Natural killer cell (primary cell): Measurements from ENCODE around the gene SSR3. TPM values are rescaled to one million over a fixed set of nuclear protein-coding genes. Genes with fewer than 3 reads are reported as not detected.
A peak's percentile ranks its signal among the peaks of the same experiment; 100 is the strongest.

Experiments
- ATAC-seq, 3 donors: fragments of 150-1000 bp in 2 of 3; fragments of 200-7000 bp in 1 of 3; cut with Tn5 transposase; 1 replicate in 1 of 3; 2 replicates in 2 of 3; pipeline ENCODE4 v1.10.0; 2021; ENCODE audit warnings: mild to moderate bottlenecking in 2 of 3, moderate library complexity in 2 of 3
- DNase-seq, 2 donors: peaks; one replicate each; pipeline versions ENCODE4 v3.0.0 to v3.0.0-alpha.2; 2013 to 2021; ENCODE audit warnings: mixed read lengths in 1 of 2
- H3K27ac ChIP-seq: one replicate; pipeline ENCODE4 v1.5.1; 2013; ENCODE audit warnings: mild to moderate bottlenecking, low read length
- H3K27me3 ChIP-seq: one replicate; pipeline ENCODE4 v1.6.1; 2013; ENCODE audit warnings: low read length; ENCODE audit not compliant: control insufficient read depth, insufficient read depth
- H3K36me3 ChIP-seq: one replicate; pipeline ENCODE4 v1.6.1; 2013; ENCODE audit warnings: low read length; ENCODE audit not compliant: control insufficient read depth, insufficient read depth
- H3K4me1 ChIP-seq: one replicate; pipeline ENCODE4 v1.6.1; 2013; ENCODE audit warnings: low read length; ENCODE audit not compliant: control insufficient read depth, insufficient read depth
- H3K4me3 ChIP-seq: one replicate; pipeline ENCODE4 v1.5.1; 2013; ENCODE audit warnings: low read length
- H3K9me3 ChIP-seq: one replicate; pipeline ENCODE4 v1.6.1; 2013; ENCODE audit warnings: low read length; ENCODE audit not compliant: control insufficient read depth, insufficient read depth
- H3K27ac Mint-ChIP-seq, 2 donors: one replicate each; pipeline ENCODE4 v1.8.0; 2022; ENCODE audit warnings: mild to moderate bottlenecking in 2 of 2, mixed read lengths in 2 of 2, moderate library complexity in 1 of 2
- H3K27me3 Mint-ChIP-seq, 2 donors: one replicate each; pipeline ENCODE4 v1.8.0; 2022; ENCODE audit warnings: low read depth in 2 of 2, mixed read lengths in 2 of 2
- H3K36me3 Mint-ChIP-seq: one replicate; pipeline ENCODE4 v1.8.0; 2022; ENCODE audit warnings: mixed read lengths
- H3K4me1 Mint-ChIP-seq, 2 donors: one replicate each; pipeline ENCODE4 v1.8.0; 2022; ENCODE audit warnings: mixed read lengths in 2 of 2
- H3K4me3 Mint-ChIP-seq: one replicate; pipeline ENCODE4 v1.8.0; 2022; ENCODE audit warnings: mild to moderate bottlenecking, moderate library complexity, mixed read lengths
- H3K9me3 Mint-ChIP-seq, 2 donors: one replicate each; pipeline ENCODE4 v1.8.0; 2022; ENCODE audit warnings: mixed read lengths in 2 of 2
- WGBS: methylation state at CpG from one replicate; pipeline ENCODE4 v1.1.7; 2013; ENCODE audit warnings: missing lambda C conversion rate; ENCODE audit not compliant: insufficient coverage; 5-methylcytosine and 5-hydroxymethylcytosine counted together
- intact Hi-C: fragments of 100-400 bp; cut with micrococcal nuclease; formaldehyde crosslinking; loops from one replicate; pipeline ENCODE4 v1.14.2; 2022
- total RNA-seq, 4 donors: library from RNA; stranded (reverse); fragments of 120-200 nt in 1 of 4; gene quantifications; one replicate each; pipeline versions ENCODE4 v1.2.3 to v1.2.4, GENCODE V29; 2013 to 2022
- TF ChIP-seq, protein P1 (sequence below): fragments of 200-600 bp; IDR thresholded peaks from one replicate; pipeline ENCODE4 v1.8.0; 2022; ENCODE audit warnings: antibody characterized with exemption

SSR3 gene
- total RNA-seq, 3 donors from 2014 or later (not counting 1 experiment from before 2014, with no cell fraction given), result 60.7 to 75.1 (median 63.0) TPM

DNA sequence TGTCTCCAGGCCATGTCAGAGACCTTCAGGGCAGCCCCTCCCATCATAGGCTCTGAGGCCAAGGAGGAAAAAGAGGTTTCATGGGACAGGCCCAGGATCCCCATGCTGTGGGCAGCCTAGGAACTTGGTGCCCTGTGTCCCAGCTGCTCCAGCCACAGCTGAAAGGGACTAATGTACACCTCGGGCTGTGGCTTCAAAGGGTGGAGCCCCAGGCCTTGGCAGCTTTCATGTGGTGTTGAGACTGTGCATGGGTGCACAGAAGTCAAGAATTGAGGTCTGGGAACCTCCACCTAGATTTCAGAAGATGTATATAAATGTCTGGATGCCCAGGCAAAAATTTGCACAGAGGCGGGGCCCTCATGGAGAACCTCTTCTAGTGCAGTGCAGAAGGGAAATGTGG is 6.6 kb upstream of the SSR3 start:
- no peaks in the 10 kb centered on the region for H3K9me3 Mint-ChIP-seq
- Histone ChIP-seq H3K9me3 (no peaks in the 10 kb centered on the region), H3K4me1 (no peaks in the 10 kb centered on the region), H3K4me3 (no peak overlapping the region), H3K36me3 (no peaks in the 10 kb centered on the region), H3K27me3 (no peaks in the 10 kb centered on the region), H3K27ac (no peak overlapping the region)
- no peak overlapping the region for H3K27ac Mint-ChIP-seq
- peaks cover 0 to 8% of the 10 kb centered on the region in 2 donors for H3K27me3 Mint-ChIP-seq
- WGBS, result 50% methylated on average over 2 of the region's 2 CpGs
- H3K36me3 Mint-ChIP-seq, result no peaks in the 10 kb centered on the region
- no peak overlapping the region for H3K4me3 Mint-ChIP-seq
- TF ChIP-seq, protein P1, sequence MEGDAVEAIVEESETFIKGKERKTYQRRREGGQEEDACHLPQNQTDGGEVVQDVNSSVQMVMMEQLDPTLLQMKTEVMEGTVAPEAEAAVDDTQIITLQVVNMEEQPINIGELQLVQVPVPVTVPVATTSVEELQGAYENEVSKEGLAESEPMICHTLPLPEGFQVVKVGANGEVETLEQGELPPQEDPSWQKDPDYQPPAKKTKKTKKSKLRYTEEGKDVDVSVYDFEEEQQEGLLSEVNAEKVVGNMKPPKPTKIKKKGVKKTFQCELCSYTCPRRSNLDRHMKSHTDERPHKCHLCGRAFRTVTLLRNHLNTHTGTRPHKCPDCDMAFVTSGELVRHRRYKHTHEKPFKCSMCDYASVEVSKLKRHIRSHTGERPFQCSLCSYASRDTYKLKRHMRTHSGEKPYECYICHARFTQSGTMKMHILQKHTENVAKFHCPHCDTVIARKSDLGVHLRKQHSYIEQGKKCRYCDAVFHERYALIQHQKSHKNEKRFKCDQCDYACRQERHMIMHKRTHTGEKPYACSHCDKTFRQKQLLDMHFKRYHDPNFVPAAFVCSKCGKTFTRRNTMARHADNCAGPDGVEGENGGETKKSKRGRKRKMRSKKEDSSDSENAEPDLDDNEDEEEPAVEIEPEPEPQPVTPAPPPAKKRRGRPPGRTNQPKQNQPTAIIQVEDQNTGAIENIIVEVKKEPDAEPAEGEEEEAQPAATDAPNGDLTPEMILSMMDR, result no peak
- DNase-seq, result no peak
- ATAC-seq, result no peak
- H3K4me1 Mint-ChIP-seq, result no peaks in the 10 kb centered on the region
- intact Hi-C loops, result no loop called here

DNA sequence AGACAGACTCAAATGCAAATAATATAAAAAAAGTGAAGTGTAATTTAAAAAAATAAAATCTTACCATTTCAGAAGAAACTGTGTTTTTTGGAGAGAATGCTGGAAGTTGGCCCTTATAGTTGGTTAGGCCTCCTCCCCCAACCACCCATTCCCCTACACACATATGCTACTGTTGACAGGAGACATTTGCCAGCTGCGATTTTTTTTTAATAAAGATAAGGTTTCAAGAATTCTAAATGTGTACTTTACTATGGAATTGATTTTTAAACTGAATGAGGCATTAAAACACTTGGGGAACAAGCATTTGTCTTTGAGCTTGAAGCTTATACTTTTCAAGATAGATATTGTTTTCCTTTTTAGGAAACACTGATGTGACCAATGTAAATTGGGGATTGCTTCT is 4.4 kb upstream of the SSR3 start:
- H3K4me3 Mint-ChIP-seq, result no peak overlapping the region
- Histone ChIP-seq H3K4me1 (peaks cover 4% of the 10 kb centered on the region), H3K9me3 (no peaks in the 10 kb centered on the region), H3K27ac (no peak overlapping the region), H3K36me3 (no peaks in the 10 kb centered on the region), H3K4me3 (no peak overlapping the region), H3K27me3 (no peaks in the 10 kb centered on the region)
- no peak for ATAC-seq
- H3K4me1 Mint-ChIP-seq, result peaks cover 5 to 8% of the 10 kb centered on the region in 2 donors
- TF ChIP-seq, protein P1, result no peak
- H3K27me3 Mint-ChIP-seq, result peaks cover 0 to 8% of the 10 kb centered on the region in 2 donors
- no peak overlapping the region for H3K27ac Mint-ChIP-seq
- H3K9me3 Mint-ChIP-seq, result no peaks in the 10 kb centered on the region
- WGBS, result 78% methylated on average over 1 of the region's 1 CpG
- H3K36me3 Mint-ChIP-seq, result no peaks in the 10 kb centered on the region
- no peak for DNase-seq
- intact Hi-C loops, result loop anchor here (5.0 to 10.0 kb wide), 4 partner anchors 265 to 705 kb away; partner anchors contain the start of genes GMPS, LEKR1 and SLC33A1

GRCh38 chr3:156558389-156558788 is 3.5 kb upstream of the SSR3 start:
- H3K4me1 Mint-ChIP-seq, result peaks cover 14 to 17% of the 10 kb centered on the region in 2 donors
- TF ChIP-seq, protein P1, result no peak
- no peaks in the 10 kb centered on the region for H3K9me3 ChIP-seq
- H3K27ac Mint-ChIP-seq, result no peak overlapping the region
- no peak overlapping the region for H3K27ac ChIP-seq
- ATAC-seq (no peak), DNase-seq (no peak)
- H3K36me3 Mint-ChIP-seq, result no peaks in the 10 kb centered on the region
- no peak overlapping the region for H3K4me3 Mint-ChIP-seq
- peaks cover 0 to 4% of the 10 kb centered on the region in 2 donors for H3K27me3 Mint-ChIP-seq
- H3K4me1 ChIP-seq, result peaks cover 8% of the 10 kb centered on the region
- H3K4me3 ChIP-seq, result no peak overlapping the region
- no peaks in the 10 kb centered on the region for H3K36me3 ChIP-seq
- no peaks in the 10 kb centered on the region for H3K9me3 Mint-ChIP-seq
- intact Hi-C loops, result loop anchor here (5.0 to 10.0 kb wide), 4 partner anchors 266 to 704 kb away; partner anchors contain the start of genes GMPS, LEKR1 and SLC33A1
- no peaks in the 10 kb centered on the region for H3K27me3 ChIP-seq

GRCh38 chr3:156554515-156554841 is 439 bp downstream of the SSR3 start:
- Mint-ChIP-seq H3K27ac (peak overlapping the region; percentile 90 to 93), H3K36me3 (peaks cover 13% of the 10 kb centered on the region), H3K4me3 (peak overlapping the region; percentile 93), H3K27me3 (no peaks in the 10 kb centered on the region), H3K9me3 (no peaks in the 10 kb centered on the region), H3K4me1 (peaks cover 42 to 48% of the 10 kb centered on the region in 2 donors)
- Histone ChIP-seq H3K4me3 (peak overlapping the region; percentile 78), H3K27me3 (no peaks in the 10 kb centered on the region), H3K36me3 (peaks cover 23% of the 10 kb centered on the region), H3K27ac (peak overlapping the region; percentile 63), H3K4me1 (peaks cover 8% of the 10 kb centered on the region), H3K9me3 (no peaks in the 10 kb centered on the region)
- WGBS, result 0% methylated on average over 9 of the region's 11 CpGs
- intact Hi-C loops, result loop anchor here (10.0 kb wide), 3 partner anchors 270 to 700 kb away; partner anchors contain the start of genes LEKR1 and SLC33A1
- TF ChIP-seq, protein P1, result no peak
- no peak for ATAC-seq
- no peak for DNase-seq
